ENCODE data around the gene TSHZ3.

The TSHZ3 gene

GRCh38 chr19:31355665-31356289 lies 6.5 kb upstream of the TSHZ3 start:
- TF ChIP-seq, protein P1, sequence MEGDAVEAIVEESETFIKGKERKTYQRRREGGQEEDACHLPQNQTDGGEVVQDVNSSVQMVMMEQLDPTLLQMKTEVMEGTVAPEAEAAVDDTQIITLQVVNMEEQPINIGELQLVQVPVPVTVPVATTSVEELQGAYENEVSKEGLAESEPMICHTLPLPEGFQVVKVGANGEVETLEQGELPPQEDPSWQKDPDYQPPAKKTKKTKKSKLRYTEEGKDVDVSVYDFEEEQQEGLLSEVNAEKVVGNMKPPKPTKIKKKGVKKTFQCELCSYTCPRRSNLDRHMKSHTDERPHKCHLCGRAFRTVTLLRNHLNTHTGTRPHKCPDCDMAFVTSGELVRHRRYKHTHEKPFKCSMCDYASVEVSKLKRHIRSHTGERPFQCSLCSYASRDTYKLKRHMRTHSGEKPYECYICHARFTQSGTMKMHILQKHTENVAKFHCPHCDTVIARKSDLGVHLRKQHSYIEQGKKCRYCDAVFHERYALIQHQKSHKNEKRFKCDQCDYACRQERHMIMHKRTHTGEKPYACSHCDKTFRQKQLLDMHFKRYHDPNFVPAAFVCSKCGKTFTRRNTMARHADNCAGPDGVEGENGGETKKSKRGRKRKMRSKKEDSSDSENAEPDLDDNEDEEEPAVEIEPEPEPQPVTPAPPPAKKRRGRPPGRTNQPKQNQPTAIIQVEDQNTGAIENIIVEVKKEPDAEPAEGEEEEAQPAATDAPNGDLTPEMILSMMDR (conservative IDR thresholded peaks at IDR 0.05; ENCODE audit: control insufficient read depth, insufficient read depth, low read depth, low read length), result no peak
- DNase-seq (ENCODE audit: low read depth), result no peak
- no peak overlapping the region for H3K4me3 ChIP-seq (ENCODE audit: control insufficient read depth, low read depth, low read length)

DNA sequence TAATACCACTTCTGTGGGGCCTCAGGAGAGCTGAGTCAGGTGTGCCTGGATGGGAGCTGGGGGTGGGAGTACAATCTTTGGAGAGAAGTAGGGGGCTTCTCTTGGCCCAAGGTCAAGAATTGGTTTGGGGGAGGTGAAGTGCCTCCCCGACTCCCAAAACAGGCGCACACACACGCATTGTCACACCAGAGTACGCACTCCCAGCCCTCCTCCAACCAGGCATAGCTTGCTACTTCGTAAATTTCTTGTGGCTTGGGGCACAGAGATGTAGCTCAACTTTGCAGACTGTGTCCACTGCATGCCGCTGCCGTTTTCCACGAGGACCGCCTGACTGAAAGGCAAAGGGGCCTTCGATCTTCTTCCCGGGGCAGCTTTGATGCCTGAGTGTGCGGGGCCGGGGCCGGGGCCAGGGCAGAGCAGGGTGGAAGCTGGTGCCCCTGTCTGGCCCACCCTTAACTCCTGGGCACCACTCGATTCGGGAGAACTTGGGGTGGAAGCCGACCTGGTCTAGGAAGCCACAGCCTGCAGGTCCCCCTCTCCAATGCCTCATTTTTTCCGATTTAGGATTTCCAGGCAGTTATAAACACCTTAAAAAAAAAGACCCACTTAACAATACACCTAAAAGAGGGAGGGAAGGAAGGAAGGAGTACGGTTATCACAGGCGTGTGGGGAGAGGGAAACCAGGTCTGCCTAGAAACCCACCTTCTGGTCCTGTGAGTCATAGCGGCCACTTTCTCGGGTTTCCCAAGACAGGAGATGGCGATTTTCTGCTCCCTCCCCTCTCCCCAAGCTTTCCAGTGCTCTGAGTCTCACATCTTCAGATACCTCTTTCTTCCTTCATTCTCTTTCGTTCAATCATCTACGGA lies 5.8 kb upstream of the TSHZ3 start:
- DNase-seq (ENCODE audit: low read depth), result no peak

DNA sequence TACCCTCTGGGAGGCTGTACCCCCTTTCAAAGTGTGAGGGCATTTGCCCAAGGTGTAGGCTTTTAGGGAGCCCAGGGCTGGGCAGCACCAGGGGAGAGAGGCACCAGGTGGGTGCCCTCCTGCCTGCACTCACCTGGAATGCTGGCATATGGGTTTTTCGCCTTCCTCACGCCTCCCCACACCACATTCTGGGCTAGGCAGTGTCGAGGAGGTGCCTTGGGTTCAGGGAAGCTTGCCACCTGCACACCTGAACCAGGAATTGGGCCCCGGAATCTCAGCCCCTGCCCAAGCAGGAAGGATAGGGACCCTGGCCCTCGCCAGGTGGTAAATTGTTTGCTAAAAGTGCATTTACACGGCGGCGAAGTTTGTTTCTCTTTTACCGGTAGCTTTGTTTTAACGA lies 5.1 kb upstream of the TSHZ3 start:
- H3K4me3 ChIP-seq (ENCODE audit: control insufficient read depth, low read depth, low read length), result no peak overlapping the region
- DNase-seq (ENCODE audit: low read depth), result no peak
- TF ChIP-seq, protein P1 (conservative IDR thresholded peaks at IDR 0.05; ENCODE audit: control insufficient read depth, insufficient read depth, low read depth, low read length), result no peak

More for the DNA sequence above, 5.8 kb upstream of the TSHZ3 start:
- no peak overlapping the region for H3K4me3 ChIP-seq (ENCODE audit: control insufficient read depth, low read depth, low read length)
- TF ChIP-seq, protein P1 (conservative IDR thresholded peaks at IDR 0.05; ENCODE audit: control insufficient read depth, insufficient read depth, low read depth, low read length), result no peak

DNA sequence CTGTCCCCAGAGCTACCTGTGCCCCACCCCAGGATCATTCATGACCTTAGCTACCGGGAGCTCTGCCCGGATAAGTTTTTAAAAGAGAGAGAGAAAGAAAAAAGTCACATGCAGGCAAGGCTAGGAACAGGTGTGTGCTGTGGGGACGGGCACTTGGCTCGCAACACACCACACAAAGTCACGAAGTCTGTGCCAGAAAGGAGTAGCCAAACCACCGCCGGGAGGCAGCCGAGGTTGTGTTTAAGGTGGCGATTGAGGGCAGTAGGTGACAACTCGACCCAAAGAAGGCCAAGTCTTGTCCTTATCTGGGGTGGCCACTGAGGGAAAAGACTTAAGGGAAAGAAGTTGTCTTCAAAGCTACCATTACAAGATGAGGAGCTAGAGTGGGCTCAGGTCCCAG lies 4.6 kb upstream of the TSHZ3 start:
- H3K4me3 ChIP-seq (ENCODE audit: control insufficient read depth, low read depth, low read length), result no peak overlapping the region
- no peak for DNase-seq (ENCODE audit: low read depth)
- TF ChIP-seq, protein P1 (conservative IDR thresholded peaks at IDR 0.05; ENCODE audit: control insufficient read depth, insufficient read depth, low read depth, low read length), result no peak

DNA sequence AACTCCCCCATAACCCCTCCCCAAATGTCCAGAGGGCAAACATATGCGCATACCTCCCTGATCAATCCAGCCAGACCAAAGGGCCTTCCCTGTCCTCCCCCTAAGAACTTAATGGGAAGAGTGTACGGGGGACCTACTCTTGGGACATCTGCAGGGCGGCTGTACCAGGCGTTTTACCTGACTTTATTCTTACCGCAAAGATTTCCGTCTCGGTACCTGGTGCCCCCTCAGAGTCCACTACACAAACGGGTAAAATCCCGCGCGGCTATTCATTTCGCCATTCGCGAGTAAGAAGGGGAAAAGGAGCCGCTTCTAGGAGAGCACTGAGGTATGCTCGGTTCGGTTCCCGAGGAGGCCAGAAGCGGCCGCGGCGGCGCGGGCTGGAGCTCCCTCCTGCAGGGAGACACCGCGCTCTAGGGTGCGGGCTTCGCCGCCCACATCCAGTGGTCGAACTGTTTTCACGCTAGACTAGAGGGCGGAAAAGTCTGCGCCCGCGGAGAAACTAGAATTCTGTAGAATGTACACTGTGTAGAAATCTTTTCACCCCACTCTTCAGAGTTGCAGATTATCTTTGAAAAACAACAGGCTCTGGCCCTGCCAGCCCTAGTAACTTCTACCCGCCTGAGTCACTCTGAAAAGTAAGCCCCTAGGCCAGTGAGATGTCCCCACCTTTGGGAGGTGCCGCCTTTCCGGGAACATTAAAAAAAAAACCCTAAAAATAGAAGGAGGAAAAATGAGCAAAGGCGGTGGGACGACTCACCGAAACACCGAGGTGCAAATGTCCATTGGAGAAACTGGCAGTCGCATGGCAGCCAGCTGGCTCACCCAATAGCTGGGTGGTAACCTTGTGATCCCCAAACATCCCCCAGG lies 3.8 kb upstream of the TSHZ3 start:
- DNase-seq (ENCODE audit: low read depth), result no peak
- H3K4me3 ChIP-seq (ENCODE audit: control insufficient read depth, low read depth, low read length), result no peak overlapping the region
- TF ChIP-seq, protein P1 (conservative IDR thresholded peaks at IDR 0.05; ENCODE audit: control insufficient read depth, insufficient read depth, low read depth, low read length), result no peak

DNA sequence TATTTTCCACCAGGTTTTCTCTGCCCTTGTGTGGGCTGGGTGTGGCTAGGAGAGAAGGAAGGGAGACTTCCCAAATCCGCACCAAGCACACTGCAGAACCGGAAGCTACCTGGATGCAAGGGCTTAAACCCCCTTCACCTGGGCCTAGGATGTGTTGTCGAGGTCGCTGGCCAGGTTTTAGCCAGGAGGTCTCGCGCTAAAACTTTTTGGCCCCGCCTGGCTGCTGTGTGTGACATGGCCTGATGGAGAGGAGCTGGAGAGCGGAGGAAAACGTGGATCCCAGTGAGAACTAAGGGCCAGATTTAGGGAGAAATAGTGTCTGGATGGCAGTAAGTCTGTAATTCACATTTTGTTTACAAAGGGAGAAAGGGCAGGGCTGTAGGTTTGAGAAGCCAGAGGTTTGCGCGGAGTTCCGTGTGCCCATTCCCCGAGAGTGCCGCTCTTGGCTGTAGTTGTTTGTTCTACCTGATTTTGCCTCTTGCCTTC lies 3.1 kb upstream of the TSHZ3 start:
- DNase-seq (ENCODE audit: low read depth), result no peak
- no peak overlapping the region for H3K4me3 ChIP-seq (ENCODE audit: control insufficient read depth, low read depth, low read length)
- TF ChIP-seq, protein P1 (conservative IDR thresholded peaks at IDR 0.05; ENCODE audit: control insufficient read depth, insufficient read depth, low read depth, low read length), result no peak
